Astrocyte (in vitro differentiated cells and primary cell): ENCODE measurements around the gene DNPH1.

Source experiments
- CTCF ChIP-seq: IDR thresholded peaks from 2 replicates; pipeline ENCODE4 v1.5.1; 2011; ENCODE audit warnings: low read depth, mild to moderate bottlenecking, inconsistent platforms, low read length, moderate library complexity; ENCODE audit not compliant: insufficient read depth
- EZH2 ChIP-seq: IDR thresholded peaks from 2 replicates; pipeline ENCODE4 v1.6.1; 2012; ENCODE audit warnings: mild to moderate bottlenecking, low read length, inconsistent platforms; ENCODE audit not compliant: insufficient read depth

GRCh38 chr6:43202451-43202850, 26.8 kb downstream of the DNPH1 start:
- TF ChIP-seq CTCF (no peak), EZH2 (no peak)
